SIG-M5 treated with dmso at 0.1 percent for 504 hours (cell line): ENCODE results near the gene TOGARAM2.

Experiments
- DNase-seq: peaks from one replicate; lab custom pipeline; 2025; ENCODE audit not compliant: unreplicated experiment; lab: John Stamatoyannopoulos, UW

TOGARAM2 gene

DNA sequence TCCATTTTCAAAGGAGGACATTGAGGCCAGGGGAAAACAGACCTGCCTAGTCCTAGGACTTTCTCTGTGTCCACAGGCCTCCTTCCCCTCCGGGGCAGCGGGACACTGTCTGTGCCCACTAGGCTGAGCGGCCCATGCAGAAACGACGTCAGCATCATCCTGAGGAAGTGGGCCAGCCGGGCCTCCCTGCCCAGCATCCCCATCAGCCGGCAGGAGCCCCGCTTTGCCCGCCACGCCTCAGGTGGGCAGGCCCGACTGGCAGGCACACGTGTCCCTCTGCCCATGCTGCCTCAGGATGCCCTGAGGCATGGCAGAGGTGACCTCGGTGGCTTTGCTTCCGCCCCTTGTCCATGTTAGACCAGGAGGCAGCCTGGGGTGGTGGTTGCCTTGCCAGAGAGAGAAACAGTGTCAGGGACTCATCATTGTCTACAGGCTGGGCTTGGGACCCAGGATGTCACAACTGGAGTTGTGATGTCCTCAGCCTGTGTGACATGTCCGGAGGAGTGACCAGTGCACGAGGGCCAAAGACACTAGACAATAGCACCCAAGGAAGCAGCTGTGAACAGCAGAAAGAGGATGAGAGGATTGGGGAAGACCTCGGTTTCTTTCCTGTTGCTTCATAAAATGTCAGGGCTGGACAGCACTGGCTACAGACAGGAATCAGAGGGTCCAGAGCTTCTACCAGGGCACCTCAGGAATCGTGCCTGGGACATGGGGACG, 36.8 kb downstream of the TOGARAM2 start:
- DNase-seq = no peak

DNA sequence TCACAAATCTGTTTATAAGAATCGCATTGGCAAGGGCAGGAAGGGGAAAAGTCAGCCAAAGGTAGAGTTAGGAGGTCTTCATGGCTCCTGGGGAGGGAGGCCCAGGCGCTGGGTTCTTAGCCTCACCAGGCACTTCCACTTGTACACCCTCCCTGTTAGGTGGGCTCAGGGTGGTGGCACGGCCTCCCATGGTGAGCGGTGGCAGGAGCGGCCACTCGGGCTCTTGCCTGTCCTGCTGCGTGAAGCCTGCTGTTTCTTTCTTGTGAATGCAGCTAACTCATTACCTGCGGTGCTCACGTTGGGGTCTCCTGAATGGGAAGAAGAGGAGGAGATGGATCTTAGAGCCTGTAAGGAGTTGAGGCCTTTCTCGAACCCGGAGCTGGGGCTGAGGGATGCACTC, 40.8 kb downstream of the TOGARAM2 start:
- no peak for DNase-seq

- DNase-seq = no peak
These were observed 41.6 kb downstream of the TOGARAM2 start for GRCh38 chr2:29022679-29023078.

DNA sequence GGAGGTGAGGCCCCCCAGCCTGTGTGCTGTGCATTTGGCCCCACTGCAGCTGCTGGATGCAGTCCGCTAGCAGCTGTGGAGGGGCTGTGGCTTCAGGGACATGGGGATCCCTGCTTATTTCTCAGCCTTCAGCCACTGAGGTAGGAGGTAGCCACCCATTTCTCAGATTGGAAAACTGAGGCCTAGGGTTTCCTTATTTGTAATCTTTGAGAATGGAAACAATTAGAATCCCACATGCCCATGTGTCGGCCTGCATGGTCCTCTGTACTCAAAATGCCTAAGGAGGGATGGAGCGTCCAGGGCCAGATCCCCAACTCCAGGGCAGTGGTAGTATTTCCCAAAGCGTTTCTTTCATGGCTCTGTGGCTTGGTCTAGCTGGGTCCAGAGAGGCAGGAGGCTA, 42.1 kb downstream of the TOGARAM2 start:
- DNase-seq = no peak

- no peak for DNase-seq
These were observed 43.9 kb downstream of the TOGARAM2 start for GRCh38 chr2:29024882-29025430.

DNA sequence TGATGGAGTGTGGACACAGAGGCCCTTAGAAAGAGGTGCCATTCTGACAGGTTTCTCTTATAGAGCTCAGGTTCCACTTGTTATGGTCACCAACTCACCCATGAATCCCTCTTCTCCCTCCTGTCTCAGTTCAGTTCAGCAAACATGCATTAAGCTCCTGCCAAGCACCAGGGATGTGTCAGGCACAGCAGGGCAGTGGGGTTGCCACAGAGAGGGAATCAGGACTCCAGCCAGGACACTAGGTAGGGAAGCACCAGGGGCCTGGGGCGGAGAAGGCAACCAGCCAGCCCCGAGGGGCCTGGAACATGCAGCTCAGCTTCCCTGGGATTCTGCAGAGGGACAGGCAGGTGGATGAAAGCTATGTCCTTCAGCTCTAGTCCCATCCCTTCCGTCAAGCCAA, 44.6 kb downstream of the TOGARAM2 start:
- no peak for DNase-seq

- DNase-seq = no peak
These were observed 49.9 kb downstream of the TOGARAM2 start for GRCh38 chr2:29031046-29031445.

GRCh38 chr2:29032189-29032588, 51.1 kb downstream of the TOGARAM2 start:
- no peak for DNase-seq

DNA sequence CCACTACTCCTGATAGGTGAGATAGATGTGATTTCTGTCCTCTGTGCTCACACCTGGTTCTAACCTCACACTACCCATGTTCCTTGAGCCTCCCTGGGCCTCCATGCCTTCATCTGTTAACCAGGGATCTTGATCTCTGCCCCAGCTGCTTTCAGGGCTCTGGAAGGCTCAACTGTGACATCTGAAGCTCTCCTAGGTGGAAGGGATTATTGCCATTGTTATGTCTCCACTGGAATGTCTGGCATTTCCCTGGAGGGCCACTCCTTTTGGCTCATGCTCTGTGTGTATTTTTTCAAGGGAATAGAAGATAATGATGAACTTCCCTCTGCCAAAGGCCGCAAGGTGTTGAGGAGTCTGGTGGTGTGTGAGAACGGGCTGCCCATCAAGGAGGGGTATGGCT, 52.1 kb downstream of the TOGARAM2 start:
- DNase-seq = no peak

- DNase-seq = no peak
These were observed 52.6 kb downstream of the TOGARAM2 start for GRCh38 chr2:29033656-29034055.

GRCh38 chr2:29035016-29035745, 54.1 kb downstream of the TOGARAM2 start:
- DNase-seq = no peak

DNA sequence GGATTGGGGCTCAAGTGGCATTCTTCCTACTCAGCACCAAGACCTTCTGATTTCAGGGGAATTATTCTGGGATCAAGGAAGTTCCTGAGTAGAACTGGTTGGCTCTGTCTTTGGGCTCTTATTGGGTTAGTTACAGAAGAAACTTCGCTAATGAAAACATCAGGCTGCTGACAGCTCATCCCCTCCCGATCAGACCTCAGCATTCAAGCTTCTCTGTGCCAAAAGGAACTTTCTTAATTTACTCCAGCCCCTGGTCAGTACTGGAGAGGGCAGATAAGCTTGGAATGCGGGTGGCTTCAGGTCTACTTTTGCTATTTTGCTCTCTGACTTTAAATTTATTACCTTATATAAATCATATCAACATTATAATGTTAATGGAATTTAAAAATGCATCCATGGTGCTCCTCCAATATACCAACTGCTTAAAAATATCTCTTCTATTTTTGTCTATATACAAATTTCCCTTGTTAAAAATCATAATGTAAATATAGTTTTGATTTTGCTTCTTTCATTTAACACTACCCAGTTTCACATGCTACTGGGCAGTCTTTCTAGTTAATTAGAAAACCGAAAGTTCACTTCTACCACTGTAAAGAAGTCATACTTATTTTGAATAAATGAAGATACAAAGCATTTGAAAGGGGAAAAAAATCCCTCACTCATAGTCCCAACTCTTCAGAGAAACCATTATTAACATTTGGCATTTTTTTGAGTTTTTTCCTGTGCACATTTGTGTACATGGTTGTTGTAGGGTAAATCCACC, 58.8 kb downstream of the TOGARAM2 start:
- no peak for DNase-seq

- no peak for DNase-seq
These were observed 59.5 kb downstream of the TOGARAM2 start for GRCh38 chr2:29040552-29040951.

DNA sequence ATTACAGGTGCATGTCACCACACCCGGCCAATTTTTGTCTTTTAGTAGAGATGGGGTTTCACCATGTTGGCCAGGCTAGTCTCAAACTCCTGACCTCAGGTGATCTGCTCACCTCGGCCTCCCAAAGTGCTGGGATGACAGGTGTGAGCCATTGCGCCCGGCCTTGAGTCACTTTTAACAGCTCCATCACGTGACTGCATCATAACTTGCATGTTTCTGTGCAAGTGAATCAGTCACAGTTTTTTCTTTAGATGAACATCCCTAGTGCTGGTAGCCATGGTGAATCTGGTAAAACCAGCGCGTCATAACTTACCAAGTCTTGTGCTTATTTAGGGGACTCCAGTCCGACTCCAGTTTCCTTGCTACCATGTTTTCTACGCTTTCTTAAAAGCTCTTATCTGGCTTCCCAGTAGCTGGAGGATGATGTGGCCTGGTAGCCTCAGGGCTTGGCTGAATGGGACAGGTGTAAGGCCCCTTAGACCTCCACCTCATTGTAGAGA, 60.1 kb downstream of the TOGARAM2 start:
- no peak for DNase-seq

DNA sequence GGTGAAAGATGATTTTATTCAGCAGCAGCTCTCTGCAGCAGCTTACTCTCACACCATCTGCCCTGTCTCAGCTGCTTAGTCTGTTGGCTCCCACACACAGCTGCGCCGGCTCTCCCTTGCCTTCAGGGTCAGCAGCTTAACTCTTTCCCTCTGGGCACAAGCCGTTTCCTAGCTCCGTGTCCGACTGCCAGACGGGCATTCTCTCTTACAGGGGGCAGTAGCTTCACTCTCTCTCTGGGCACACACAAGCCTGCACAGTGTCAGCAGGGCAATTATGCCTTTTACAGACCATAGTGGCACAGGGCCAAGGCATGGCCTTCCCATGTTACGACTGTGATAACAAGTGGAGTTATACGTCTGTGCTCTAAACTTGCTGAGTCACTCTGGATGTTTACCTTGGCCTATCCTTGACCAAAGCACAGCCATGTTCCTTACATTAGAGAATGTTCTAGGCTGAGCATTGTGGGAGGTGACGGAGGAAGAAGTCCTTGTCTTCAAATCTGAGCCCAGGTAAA, 61.5 kb downstream of the TOGARAM2 start:
- no peak for DNase-seq

- DNase-seq = no peak
These were observed 63.4 kb downstream of the TOGARAM2 start for GRCh38 chr2:29044459-29044858.

- DNase-seq = no peak
These were observed 65.2 kb downstream of the TOGARAM2 start for GRCh38 chr2:29046321-29046720.

DNA sequence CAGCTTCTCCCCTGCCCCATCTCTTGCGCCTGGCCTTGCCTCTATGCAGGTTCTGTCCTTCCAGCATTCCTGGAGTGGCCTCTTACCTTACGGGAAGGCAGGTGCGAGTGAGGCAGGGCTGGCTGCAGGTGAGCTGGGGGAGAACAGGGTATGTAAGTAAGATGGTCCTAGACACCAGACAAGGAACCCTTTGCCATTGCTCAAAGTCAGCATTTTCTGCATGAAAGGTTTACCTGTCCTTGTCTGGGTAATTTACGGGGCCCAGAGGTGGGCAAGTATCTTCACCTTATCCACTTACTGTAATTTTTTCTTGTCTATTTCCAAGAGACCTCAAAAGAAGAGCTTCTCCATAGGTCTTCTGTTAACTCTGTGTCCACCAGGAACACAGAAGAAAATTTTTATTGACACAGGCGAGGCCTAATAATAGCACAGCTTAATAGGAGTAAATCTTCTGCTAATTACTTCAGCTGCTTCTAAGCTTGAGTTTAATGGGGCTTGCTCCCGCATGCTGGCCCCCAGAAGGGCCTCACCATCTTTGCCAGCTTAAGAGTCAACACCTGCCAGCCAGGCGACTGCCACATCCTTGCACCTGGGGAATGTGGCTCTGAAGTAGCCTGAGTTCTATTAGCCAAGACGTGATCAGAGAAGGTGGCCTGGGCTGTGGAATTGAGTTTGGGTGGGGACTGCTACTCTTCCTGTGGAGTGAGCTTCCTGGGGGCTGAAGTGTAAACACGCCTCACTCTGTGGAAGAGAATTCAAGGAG, 66.2 kb downstream of the TOGARAM2 start:
- no peak for DNase-seq

GRCh38 chr2:29050591-29050990, 69.5 kb downstream of the TOGARAM2 start:
- DNase-seq = no peak

GRCh38 chr2:29051730-29052129, 70.6 kb downstream of the TOGARAM2 start:
- no peak for DNase-seq
